ENCODE measurements around the gene TPST2. TPM values are rescaled to one million over a fixed set of nuclear protein-coding genes. Genes with fewer than 3 reads are reported as not detected.
A peak's percentile ranks its signal among the peaks of the same experiment; 100 is the strongest.

The TPST2 gene
- total and polyA plus RNA-seq, 2 of the 4 experiments (the other 2 are of a cell fraction) = 42.5 to 63.6 TPM

GRCh38 chr22:26565181-26565580, 24.8 kb downstream of the TPST2 start:
- no peak overlapping the region for H3K9ac ChIP-seq (ENCODE audit: low read depth, low read length)
- H2BK120ac ChIP-seq (ENCODE audit: low read depth, low read length) = no peak overlapping the region
- no peak overlapping the region for H2BK20ac ChIP-seq (ENCODE audit: low read depth, low read length)
- H3K4me3 ChIP-seq (ENCODE audit: insufficient read depth, low read depth, low read length) = no peak overlapping the region
- ChIA-PET POLR2A (ENCODE audit: unreplicated experiment) (no interaction called here), CTCF (no interaction called here)
- H4K8ac ChIP-seq (ENCODE audit: low read depth in 2 of 2, low read length in 2 of 2) = no peak overlapping the region
- H3K9me3 ChIP-seq (ENCODE audit: control insufficient read depth, insufficient read depth, low read length) = no peaks in the 10 kb centered on the region
- H2AK9ac ChIP-seq (replicated peaks; ENCODE audit: low read depth, low read length, poor library complexity) = peak overlapping the region; percentile 10
- H3K4me2 ChIP-seq (ENCODE audit: low read depth, low read length) = no peak overlapping the region
- no peak overlapping the region for H3K18ac ChIP-seq (ENCODE audit: low read depth, low read length)
- dilution Hi-C loops (cut with HindIII; ENCODE audit: low sequenced_read_pairs, unreplicated experiment) (no loop called here), in situ Hi-C loops (cut with MboI; ENCODE audit: low sequenced_read_pairs) (no loop called here), intact Hi-C loops (cut with micrococcal nuclease) (no loop called here)
- peaks cover 19% of the 10 kb centered on the region for H4K20me1 ChIP-seq (ENCODE audit: insufficient read depth, low read length)
- 86% methylated on average over 6 of the region's 6 CpGs; no CpG with 5 or more reads in 1 of the 2 experiments for WGBS, 2 experiments (ENCODE audit: extremely low coverage in 2 of 2, insufficient read length in 1 of 2)
- H4K5ac ChIP-seq (ENCODE audit: low read depth, low read length) = no peak overlapping the region
- H3K4ac ChIP-seq (ENCODE audit: low read depth, low read length) = no peak overlapping the region
- H2BK15ac ChIP-seq (ENCODE audit: low read depth, low read length) = no peak overlapping the region
- no peak overlapping the region for H3K27ac ChIP-seq (ENCODE audit: insufficient read depth, low read length)
- DNase-seq = no peak
- no peaks in the 10 kb centered on the region for H3K27me3 ChIP-seq (ENCODE audit: control insufficient read depth, insufficient read depth, low read length)
- H2BK5ac ChIP-seq (ENCODE audit: low read depth, low read length, poor library complexity, severe bottlenecking) = no peak overlapping the region
- no peak overlapping the region for H3K14ac ChIP-seq (replicated peaks; ENCODE audit: low read depth, low read length)
- peaks cover 4% of the 10 kb centered on the region for H3K4me1 ChIP-seq (ENCODE audit: control insufficient read depth, insufficient read depth, low read length)
- H3K23ac ChIP-seq (ENCODE audit: low read depth, low read length) = no peak overlapping the region
- TF ChIP-seq MAZ (IDR thresholded peaks at IDR 0.05; ENCODE audit: borderline replicate concordance, low read depth, low read length) = no peak
- TF ChIP-seq CHD1 (IDR thresholded peaks at IDR 0.05; ENCODE audit: low read depth, low read length) = no peak
- no peak for TF ChIP-seq POLR2A (IDR thresholded peaks at IDR 0.05; ENCODE audit: low read depth, low read length)
- no peak for TF ChIP-seq BHLHE40 (IDR thresholded peaks at IDR 0.05; ENCODE audit: low read depth, low read length)
- no peak overlapping the region for H2AFZ ChIP-seq (replicated peaks; ENCODE audit: low read length, poor library complexity)
- H3K56ac ChIP-seq (ENCODE audit: extremely low read depth, insufficient read depth, low read length) = no peak overlapping the region
- no TSS peak for BruUV-seq (replicated peaks)
- H3K79me1 ChIP-seq (ENCODE audit: low read depth in 1 of 2, low read length in 2 of 2) = peaks cover 30 to 72% of the 10 kb centered on the region in 2 experiments
- ATAC-seq (ENCODE audit: low read depth) = no peak
- peaks cover 4% of the 10 kb centered on the region for H3K36me3 ChIP-seq (ENCODE audit: control insufficient read depth, insufficient read depth, low read length)
- H4K91ac ChIP-seq (ENCODE audit: insufficient read depth, low read depth, low read length) = no peak overlapping the region
- H2AK5ac ChIP-seq (ENCODE audit: low read depth, low read length) = no peak overlapping the region
- peaks cover 12% of the 10 kb centered on the region for H3K9me1 ChIP-seq (ENCODE audit: insufficient read depth, low read length)
